Articular chondrocyte of knee joint (primary cell): ENCODE data around the gene PTPRZ1. TPM values are rescaled to one million over a fixed set of nuclear protein-coding genes. Genes with fewer than 3 reads are reported as not detected.

Experiments
- small RNA-seq: library from RNA; depleted of rRNA; stranded (forward); fragments of <200 nt; gene quantifications from one replicate; pipeline ENCODE3, GENCODE V24; 2012
- total RNA-seq: library from RNA; depleted of rRNA; stranded (reverse); fragments of >200 nt; gene quantifications from 2 replicates; pipeline ENCODE4 v1.2.3, GENCODE V29; 2012

The PTPRZ1 gene
- total RNA-seq = not detected in 2 replicates

DNA sequence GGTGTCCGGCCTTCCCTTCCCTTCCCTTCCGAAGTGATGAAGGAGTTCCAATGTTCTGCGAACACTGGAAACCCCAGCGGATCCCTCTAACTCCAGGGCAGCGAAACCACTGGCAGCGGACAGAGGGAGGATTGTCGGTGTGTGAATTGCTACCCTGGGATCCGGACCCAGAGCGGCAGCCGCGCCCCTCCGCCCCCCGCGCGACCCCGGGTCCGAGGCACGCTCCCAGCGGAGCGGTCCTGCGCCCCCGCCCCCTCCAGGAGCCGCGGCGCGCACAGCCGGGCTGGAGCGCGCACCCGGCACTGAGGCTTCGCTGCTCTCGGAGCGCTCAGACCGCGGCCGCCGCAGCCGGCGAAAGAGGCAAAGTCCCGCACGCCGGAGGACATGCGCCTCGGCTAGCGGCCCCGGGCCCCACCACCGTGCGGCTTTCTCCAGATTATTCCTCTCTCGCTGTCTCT, at the start of gene PTPRZ1:
TSS of gene PTPRZ1 (plus strand) at position 331 of the 458 bp plus-strand sequence. CDS start 339 bp downstream, outside the sequence.

Small RNA genes within 50 kb of the gene (small RNA-seq; reads per million reads assigned to genes)
- gene RNU7-154P = not detected
